ENCODE data around the gene PMP22.

Gene PMP22

GRCh38 chr17:15298176-15298575, 33.0 kb upstream of the PMP22 start:
- Histone ChIP-seq H3K27me3 (replicated peaks; ENCODE audit: insufficient read depth, low read length) (no peaks in the 10 kb centered on the region), H3K9me3 (replicated peaks; ENCODE audit: insufficient read depth, low read length) (no peaks in the 10 kb centered on the region), H4K20me1 (ENCODE audit: insufficient read depth, low read length) (no peaks in the 10 kb centered on the region), H3K4me3 (ENCODE audit: low read length) (no peak overlapping the region), H3F3A (ENCODE audit: insufficient read depth, low read length) (no peaks in the 10 kb centered on the region), H3K79me2 (ENCODE audit: low read length) (no peaks in the 10 kb centered on the region), H3K9me2 (replicated peaks; ENCODE audit: insufficient read depth, low read length) (no peaks in the 10 kb centered on the region), H2AFZ (ENCODE audit: low read length) (no peak overlapping the region), H3K27ac (ENCODE audit: low read length) (no peak overlapping the region), H3K9ac (ENCODE audit: low read length) (no peak overlapping the region), H3K36me3 (replicated peaks; ENCODE audit: insufficient read depth, low read length) (no peaks in the 10 kb centered on the region), H3K4me1 (ENCODE audit: low read length) (no peaks in the 10 kb centered on the region), H3K4me2 (ENCODE audit: low read depth, low read length) (no peak overlapping the region)
- no peak for DNase-seq
- TF ChIP-seq EZH2phosphoT487 (IDR thresholded peaks at IDR 0.05; ENCODE audit: low read length) (no peak), EZH2 (optimal IDR thresholded peaks at IDR 0.05; ENCODE audit: low read depth, low read length) (no peak), CTCF (IDR thresholded peaks at IDR 0.05; ENCODE audit: low read length) (no peak)

- no peaks in the 10 kb centered on the region for H3K4me1 ChIP-seq (ENCODE audit: low read length)
- H4K20me1 ChIP-seq (ENCODE audit: insufficient read depth, low read length): no peaks in the 10 kb centered on the region
- no peak overlapping the region for H3K4me2 ChIP-seq (ENCODE audit: low read depth, low read length)
- H3K27ac ChIP-seq (ENCODE audit: low read length): no peak overlapping the region
- no peak for TF ChIP-seq EZH2 (optimal IDR thresholded peaks at IDR 0.05; ENCODE audit: low read depth, low read length)
- no peak for TF ChIP-seq CTCF (IDR thresholded peaks at IDR 0.05; ENCODE audit: low read length)
- TF ChIP-seq EZH2phosphoT487 (IDR thresholded peaks at IDR 0.05; ENCODE audit: low read length): no peak
- H3F3A ChIP-seq (ENCODE audit: insufficient read depth, low read length): no peaks in the 10 kb centered on the region
- H2AFZ ChIP-seq (ENCODE audit: low read length): no peak overlapping the region
- H3K4me3 ChIP-seq (ENCODE audit: low read length): no peak overlapping the region
- H3K79me2 ChIP-seq (ENCODE audit: low read length): no peaks in the 10 kb centered on the region
- H3K9me3 ChIP-seq (replicated peaks; ENCODE audit: insufficient read depth, low read length): no peaks in the 10 kb centered on the region
- no peaks in the 10 kb centered on the region for H3K36me3 ChIP-seq (replicated peaks; ENCODE audit: insufficient read depth, low read length)
- no peaks in the 10 kb centered on the region for H3K9me2 ChIP-seq (replicated peaks; ENCODE audit: insufficient read depth, low read length)
- H3K9ac ChIP-seq (ENCODE audit: low read length): no peak overlapping the region
- no peaks in the 10 kb centered on the region for H3K27me3 ChIP-seq (replicated peaks; ENCODE audit: insufficient read depth, low read length)
- no peak for DNase-seq
Measured at GRCh38 chr17:15293558-15293957, 28.4 kb upstream of the PMP22 start.

GRCh38 chr17:15291674-15292361, 26.7 kb upstream of the PMP22 start:
- H3K27ac ChIP-seq (ENCODE audit: low read length): no peak overlapping the region
- H2AFZ ChIP-seq (ENCODE audit: low read length): no peak overlapping the region
- no peaks in the 10 kb centered on the region for H3K79me2 ChIP-seq (ENCODE audit: low read length)
- no peak for DNase-seq
- H3K9ac ChIP-seq (ENCODE audit: low read length): no peak overlapping the region
- H3K36me3 ChIP-seq (replicated peaks; ENCODE audit: insufficient read depth, low read length): no peaks in the 10 kb centered on the region
- no peak overlapping the region for H3K4me3 ChIP-seq (ENCODE audit: low read length)
- no peaks in the 10 kb centered on the region for H3K9me3 ChIP-seq (replicated peaks; ENCODE audit: insufficient read depth, low read length)
- H3K27me3 ChIP-seq (replicated peaks; ENCODE audit: insufficient read depth, low read length): no peaks in the 10 kb centered on the region
- no peaks in the 10 kb centered on the region for H4K20me1 ChIP-seq (ENCODE audit: insufficient read depth, low read length)
- H3K9me2 ChIP-seq (replicated peaks; ENCODE audit: insufficient read depth, low read length): no peaks in the 10 kb centered on the region
- no peaks in the 10 kb centered on the region for H3F3A ChIP-seq (ENCODE audit: insufficient read depth, low read length)
- H3K4me1 ChIP-seq (ENCODE audit: low read length): no peaks in the 10 kb centered on the region
- TF ChIP-seq EZH2 (optimal IDR thresholded peaks at IDR 0.05; ENCODE audit: low read depth, low read length) (no peak), EZH2phosphoT487 (IDR thresholded peaks at IDR 0.05; ENCODE audit: low read length) (no peak), CTCF (IDR thresholded peaks at IDR 0.05; ENCODE audit: low read length) (no peak)
- H3K4me2 ChIP-seq (ENCODE audit: low read depth, low read length): no peak overlapping the region

All from MM.1S (cell line).